HL-60/S4 treated with phorbol 12-myristate 13-acetate at 8.2 ng/mL for 4 days and 3 days (cell line): ENCODE results near the gene STARD3.

Experiments used
- in situ Hi-C: fragments of 300-500 bp; cut with MboI; formaldehyde crosslinking; loops from 2 replicates; pipeline ENCODE4 v1.15.0; 2022; ENCODE audit warnings: low sequenced_read_pairs

The STARD3 gene

GRCh38 chr17:39634384-39634871 is 2.5 kb upstream of the STARD3 start:
- in situ Hi-C loops: no loop called here

GRCh38 chr17:39635614-39636176 is 1.2 kb upstream of the STARD3 start:
- in situ Hi-C loops: no loop called here

- in situ Hi-C loops: no loop called here
Measured at GRCh38 chr17:39636587-39636926, 387 bp upstream of the STARD3 start.

GRCh38 chr17:39638317-39638716 is 1.4 kb downstream of the STARD3 start:
- in situ Hi-C loops: no loop called here

- in situ Hi-C loops: no loop called here
Measured at GRCh38 chr17:39639043-39639442, 2.1 kb downstream of the STARD3 start.

DNA sequence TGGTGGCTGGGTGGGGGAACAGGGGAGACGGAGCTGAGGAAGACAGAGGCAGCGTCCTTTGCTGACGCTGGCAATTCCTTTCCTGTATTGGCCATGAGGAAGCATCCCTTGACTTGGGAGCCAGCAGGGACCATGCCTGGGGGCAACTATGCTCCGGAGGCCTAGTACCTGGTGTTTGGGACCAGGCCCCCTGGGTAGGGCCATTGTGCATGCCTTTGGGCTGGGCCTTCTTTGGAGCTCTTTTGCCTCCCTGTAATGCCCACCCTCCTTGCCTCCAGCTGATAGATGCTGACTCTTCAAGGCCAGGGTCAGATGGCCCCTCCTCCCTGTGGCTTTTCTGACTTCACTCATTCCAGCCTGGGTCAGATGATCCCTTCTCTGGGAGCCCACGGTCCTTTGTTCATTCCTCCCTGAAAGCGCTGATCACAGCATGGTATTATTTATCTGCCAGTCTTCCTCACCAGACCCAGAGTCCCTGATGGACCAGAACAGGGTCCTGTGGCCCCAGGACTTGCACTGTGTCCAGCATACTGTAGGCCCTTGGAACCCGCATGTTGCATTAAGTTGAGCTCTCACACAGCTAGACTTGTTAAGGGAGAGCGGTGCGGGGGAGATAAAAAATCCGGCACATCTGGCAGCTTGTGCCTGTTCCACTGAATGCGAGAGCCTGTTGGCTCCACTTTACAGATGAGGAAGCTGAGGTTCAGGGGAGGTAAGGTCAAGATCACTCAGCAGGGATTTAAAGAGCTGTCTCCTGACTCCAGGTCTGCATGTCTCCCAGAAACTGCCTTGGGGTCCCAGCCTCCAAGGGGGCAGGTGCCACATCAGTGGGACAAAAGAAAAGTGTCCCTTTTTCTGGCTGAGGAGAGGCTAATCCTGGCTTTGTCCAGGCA is 2.9 kb downstream of the STARD3 start:
- in situ Hi-C loops: no loop called here

GRCh38 chr17:39640591-39641031 is 3.7 kb downstream of the STARD3 start:
- in situ Hi-C loops: no loop called here

DNA sequence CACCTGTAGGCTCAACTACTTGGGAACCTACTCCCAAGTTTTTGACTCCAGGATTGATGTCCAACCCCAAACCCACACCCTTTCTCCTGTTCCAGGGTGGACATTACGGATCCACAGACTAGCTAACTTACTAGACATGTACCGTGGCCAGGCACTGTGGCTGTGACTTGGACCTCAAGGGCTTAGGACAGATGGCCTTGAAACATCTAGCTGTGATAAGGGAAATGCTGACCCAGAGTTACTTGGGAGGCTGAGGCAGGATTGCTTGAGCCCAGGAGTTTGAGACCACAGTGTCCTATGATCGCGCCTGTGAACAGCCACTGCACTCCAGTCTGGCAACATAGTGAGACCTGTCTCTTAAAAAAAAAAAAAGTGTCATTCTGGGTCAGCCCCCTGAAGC is 4.2 kb downstream of the STARD3 start:
- in situ Hi-C loops: no loop called here

- in situ Hi-C loops: no loop called here
Measured at GRCh38 chr17:39641883-39642282, 4.9 kb downstream of the STARD3 start.

GRCh38 chr17:39642291-39643074 is 5.5 kb downstream of the STARD3 start:
- in situ Hi-C loops: no loop called here

GRCh38 chr17:39643271-39643670 is 6.3 kb downstream of the STARD3 start:
- in situ Hi-C loops: no loop called here

DNA sequence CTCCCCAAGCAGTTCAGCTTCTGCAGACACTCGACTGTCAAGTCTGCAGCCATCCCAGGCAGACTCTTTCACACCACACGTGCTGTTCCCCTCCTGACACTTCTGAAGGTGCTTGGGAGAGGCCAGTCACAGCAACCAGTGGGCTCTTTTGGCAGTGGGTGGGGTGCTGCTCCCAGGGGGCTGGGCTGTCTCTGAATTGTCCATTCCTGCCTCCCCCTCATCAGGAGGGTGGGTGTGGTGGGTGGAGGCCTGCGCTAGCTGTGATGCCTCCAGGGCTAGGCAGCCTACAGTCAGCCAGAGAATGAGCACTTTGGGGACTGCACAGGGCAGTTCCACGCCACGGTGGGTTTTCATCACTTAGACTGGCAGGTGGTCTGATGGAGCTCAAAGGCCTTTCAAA is 10.3 kb downstream of the STARD3 start:
- in situ Hi-C loops: no loop called here

DNA sequence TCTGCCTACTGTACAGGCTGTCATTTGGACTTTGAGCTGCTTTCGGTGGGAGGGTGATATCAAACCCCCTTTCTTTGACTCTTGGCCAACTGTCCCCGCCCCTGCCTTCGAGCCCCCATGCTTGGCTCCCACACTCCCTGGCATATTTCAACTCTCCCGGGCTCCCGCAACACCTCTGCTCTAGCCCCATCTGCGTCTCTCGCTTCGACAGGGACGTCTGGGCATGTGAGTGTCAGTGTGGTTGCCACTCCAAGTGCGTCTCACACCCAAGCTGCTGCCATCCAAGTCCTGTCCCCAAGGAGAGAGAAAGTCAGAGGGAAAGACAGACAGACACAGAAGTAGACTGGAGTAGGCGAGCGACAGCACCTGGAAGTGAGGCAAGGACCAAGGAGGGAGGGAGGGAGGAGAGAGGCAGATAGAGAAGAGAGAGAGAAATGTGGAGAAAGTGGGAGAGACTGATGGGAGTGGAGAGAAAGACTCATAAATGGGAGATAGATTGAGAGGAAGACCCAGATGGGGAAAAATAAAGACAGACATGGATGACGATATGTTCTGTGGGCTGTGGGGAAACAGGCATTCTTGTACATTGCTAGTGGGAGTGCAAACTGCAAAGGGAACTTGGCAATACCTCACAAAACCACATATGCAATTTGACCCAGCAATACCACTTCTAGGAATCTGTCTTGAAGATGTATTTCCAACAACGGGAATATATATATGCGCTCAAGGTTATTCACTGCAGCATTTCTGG is 11.8 kb downstream of the STARD3 start:
- in situ Hi-C loops: no loop called here

DNA sequence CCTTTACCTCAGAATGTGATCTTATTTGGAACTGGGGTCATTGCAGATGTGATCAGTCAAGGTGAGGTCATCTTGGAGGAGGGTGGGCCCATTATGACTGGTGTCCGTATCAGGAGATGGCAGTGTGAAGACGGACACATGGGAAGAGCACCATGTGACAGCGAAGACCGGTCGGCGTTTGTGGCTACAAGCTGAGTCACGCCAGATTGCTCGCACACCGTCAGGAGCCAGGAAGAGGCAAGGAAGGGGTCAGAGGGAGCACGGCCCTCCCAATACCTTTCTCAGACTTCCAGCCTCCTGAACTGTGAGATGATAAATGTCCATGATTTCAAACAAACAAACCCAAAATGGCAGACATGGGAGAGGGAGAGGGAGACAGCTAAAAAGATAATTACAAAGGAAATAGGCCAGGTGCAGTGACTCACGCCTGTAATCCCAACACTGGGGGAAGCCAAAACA is 13.2 kb downstream of the STARD3 start:
- in situ Hi-C loops: no loop called here

GRCh38 chr17:39651923-39652586 is 15.1 kb downstream of the STARD3 start:
- in situ Hi-C loops: no loop called here

DNA sequence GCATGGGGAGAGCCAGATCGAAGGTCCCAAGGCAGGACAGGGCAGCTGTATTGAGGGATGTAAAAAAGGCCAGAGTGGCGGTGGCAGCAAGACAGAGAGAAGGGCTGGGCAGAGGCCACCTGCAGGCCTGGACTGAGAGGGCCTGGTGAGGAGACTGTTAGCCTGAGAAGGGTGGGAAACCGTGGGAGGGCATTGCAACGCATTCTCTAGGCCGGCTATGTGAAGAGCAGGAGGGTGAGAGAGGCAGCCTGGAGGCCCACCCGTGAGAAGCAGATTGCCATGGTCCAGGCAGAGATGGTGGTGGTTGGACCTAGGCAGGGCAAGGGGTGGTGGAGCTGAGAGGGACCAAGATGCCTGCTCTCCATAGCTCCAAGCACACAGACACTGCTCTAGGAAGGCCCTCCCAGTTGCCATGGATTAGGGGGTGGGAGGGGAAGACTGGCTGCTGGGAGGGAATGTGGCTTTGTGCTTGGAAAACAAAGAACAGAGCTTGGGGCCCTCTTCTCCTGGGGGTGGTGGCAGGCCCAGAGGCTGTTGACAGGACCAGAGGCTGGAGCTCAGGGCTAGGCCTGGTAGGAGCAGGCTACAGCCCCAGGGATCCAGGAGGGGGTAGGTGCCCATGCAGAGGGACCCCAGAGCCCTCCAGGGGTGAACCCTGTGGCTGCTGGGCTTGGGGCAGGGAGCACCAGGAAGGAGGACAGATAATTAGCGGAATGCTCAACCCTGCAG is 15.8 kb downstream of the STARD3 start:
- in situ Hi-C loops: no loop called here

- in situ Hi-C loops: no loop called here
Measured at GRCh38 chr17:39653316-39653661, 16.3 kb downstream of the STARD3 start.

GRCh38 chr17:39653662-39654331 is 16.9 kb downstream of the STARD3 start:
- in situ Hi-C loops: no loop called here

- in situ Hi-C loops: no loop called here
Measured at GRCh38 chr17:39655105-39655504, 18.2 kb downstream of the STARD3 start.
